Fibroblast of pulmonary artery (primary cell): ENCODE measurements around the gene TNFRSF12A.
"Not testable (repeated sequence)": the region's sequence is repeated elsewhere in the genome, so short reads cannot be mapped to it uniquely, and the experiment has no call there.

Experiments used
- DNase-seq: peaks from one replicate; pipeline ENCODE4 v3.0.0-alpha.2; 2010; ENCODE audit warnings: low read depth
- H3K4me3 ChIP-seq: replicated peaks from 2 replicates; pipeline ENCODE4 v1.5.1; 2011; ENCODE audit warnings: low read depth, mild to moderate bottlenecking, control low read depth, low read length, moderate library complexity
- CTCF ChIP-seq: IDR thresholded peaks from 2 replicates; pipeline ENCODE4 v1.5.1; 2011; ENCODE audit warnings: mild to moderate bottlenecking, control low read depth, low read length, inconsistent platforms; ENCODE audit errors: missing control alignments

TNFRSF12A gene

GRCh38 chr16:3047387-3047720, 27.2 kb downstream of the TNFRSF12A start:
- TF ChIP-seq CTCF = no peak
- H3K4me3 ChIP-seq = no peak overlapping the region
- DNase-seq = no peak

- H3K4me3 ChIP-seq = no peak overlapping the region
- no peak for DNase-seq
- no peak for TF ChIP-seq CTCF
Observed at GRCh38 chr16:3049921-3050481, 29.8 kb downstream of the TNFRSF12A start.

GRCh38 chr16:3050487-3050886, 30.3 kb downstream of the TNFRSF12A start:
- H3K4me3 ChIP-seq = no peak overlapping the region
- no peak for TF ChIP-seq CTCF
- no peak for DNase-seq

- no peak for DNase-seq
- no peak for TF ChIP-seq CTCF
- H3K4me3 ChIP-seq = no peak overlapping the region
Observed at GRCh38 chr16:3051009-3051408, 30.8 kb downstream of the TNFRSF12A start.

- H3K4me3 ChIP-seq = no peak overlapping the region
- DNase-seq = no peak
Observed at GRCh38 chr16:3051494-3051893, 31.3 kb downstream of the TNFRSF12A start.

GRCh38 chr16:3052571-3053329, 32.6 kb downstream of the TNFRSF12A start:
- not testable (repeated sequence) for H3K4me3 ChIP-seq, DNase-seq

More at GRCh38 chr16:3051494-3051893, 31.3 kb downstream of the TNFRSF12A start:
- no peak for TF ChIP-seq CTCF

GRCh38 chr16:3053330-3053710, 33.2 kb downstream of the TNFRSF12A start:
- H3K4me3 ChIP-seq, DNase-seq: not testable (repeated sequence)
